Measurements from ENCODE around the gene CTNNA1.

GRCh38 chr5:138725818-138726416 lies 27.3 kb upstream of the CTNNA1 start:
- TF ChIP-seq CTCF (IDR thresholded peaks at IDR 0.05; ENCODE audit: low read depth, low read length) (no peak), POLR2A (IDR thresholded peaks at IDR 0.05; ENCODE audit: extremely low read depth, insufficient read length) (no peak)

All from NB4 (cell line).